AG04449 (cell line): Measurements from ENCODE around the gene FRMD5.
"Not testable (repeated sequence)": the region's sequence is repeated elsewhere in the genome, so short reads cannot be mapped to it uniquely, and the experiment has no call there.

Experiments used
- CTCF ChIA-PET: fragments of 350-600 bp; formaldehyde crosslinking; extraction: SDS; loops from one replicate; lab custom pipeline; 2021; ENCODE audit warnings: antibody characterized with exemption; lab: Yijun Ruan, JAX
- POLR2A ChIA-PET: fragments of 400-600, 350-600 bp; formaldehyde crosslinking; extraction: SDS; loops from one replicate; lab custom pipeline; 2020; ENCODE audit warnings: antibody characterized with exemption, inconsistent platforms; lab: Yijun Ruan, JAX
- DNase-seq: peaks from one replicate; pipeline ENCODE4 v3.0.0-alpha.2; 2010; ENCODE audit warnings: low read depth, low spot score
- H3K4me3 ChIP-seq: 2 replicates; pipeline ENCODE4 v1.5.1; 2011; ENCODE audit warnings: low read depth, mild to moderate bottlenecking, control low read depth, low read length
- CTCF ChIP-seq: IDR thresholded peaks from one replicate; pipeline ENCODE4 v1.5.1; 2011; ENCODE audit warnings: mild to moderate bottlenecking, moderate library complexity, low read length, control low read depth, inconsistent platforms; ENCODE audit not compliant: insufficient read depth; ENCODE audit errors: missing control alignments

Gene FRMD5

GRCh38 chr15:43872416-43873020 is 322.6 kb downstream of the FRMD5 start:
- TF ChIP-seq CTCF = peak; percentile 77
- no peak overlapping the region for H3K4me3 ChIP-seq
- peak; percentile 28 for DNase-seq
- POLR2A ChIA-PET = no interaction called here
- CTCF ChIA-PET = interaction anchor here (0.6 to 7.5 kb wide), 45 partner anchors 9 to 1255 kb away, joined by 3 to 61 read pairs (median 4); no protein-coding TSS in a partner anchor

- ChIA-PET CTCF (interaction anchor here (0.8 to 7.5 kb wide), 33 partner anchors 9 to 683 kb away, joined by 3 to 61 read pairs (median 5); no protein-coding TSS in a partner anchor), POLR2A (no interaction called here)
- no peak for TF ChIP-seq CTCF
- DNase-seq = no peak
- no peak overlapping the region for H3K4me3 ChIP-seq
Observed at GRCh38 chr15:43871835-43872234, 323.2 kb downstream of the FRMD5 start.

GRCh38 chr15:43868406-43868805 is 326.7 kb downstream of the FRMD5 start:
- no peak for DNase-seq
- no peak overlapping the region for H3K4me3 ChIP-seq
- CTCF ChIA-PET = interaction anchor here (0.6 to 7.5 kb wide), 6 partner anchors 9 to 633 kb away, joined by 3 to 61 read pairs (median 4); no protein-coding TSS in a partner anchor
- TF ChIP-seq CTCF = no peak
- POLR2A ChIA-PET = no interaction called here

- no peak for TF ChIP-seq CTCF
- ChIA-PET CTCF (interaction anchor here (1.0 to 7.5 kb wide), 3 partner anchors 14 to 635 kb away, joined by 3 to 61 read pairs (median 7); no protein-coding TSS in a partner anchor), POLR2A (no interaction called here)
- H3K4me3 ChIP-seq = no peak overlapping the region
- DNase-seq = no peak
Observed at GRCh38 chr15:43867096-43867495, 328.0 kb downstream of the FRMD5 start.

GRCh38 chr15:43866636-43867035 is 328.4 kb downstream of the FRMD5 start:
- H3K4me3 ChIP-seq, POLR2A ChIA-PET, DNase-seq: not testable (repeated sequence)
- CTCF ChIA-PET = interaction anchor here (0.6 to 2.0 kb wide), 3 partner anchors 15 to 711 kb away, joined by 3 to 7 read pairs (median 3); no protein-coding TSS in a partner anchor

GRCh38 chr15:43859546-43859945 is 335.5 kb downstream of the FRMD5 start:
- CTCF ChIA-PET = interaction anchor here (1.0 to 2.7 kb wide), 5 partner anchors 9 to 642 kb away, joined by 3 to 19 read pairs (median 3); no protein-coding TSS in a partner anchor
- H3K4me3 ChIP-seq = no peak overlapping the region
- TF ChIP-seq CTCF = no peak
- DNase-seq = no peak
- POLR2A ChIA-PET = no interaction called here
